OCI-M2 (cell line): Measurements from ENCODE around the gene PRDM7.
"Not testable (repeated sequence)": the region's sequence is repeated elsewhere in the genome, so short reads cannot be mapped to it uniquely, and the experiment has no call there.

ENCODE experiments used
- DNase-seq: peaks from one replicate; lab custom pipeline; 2025; ENCODE audit not compliant: unreplicated experiment; lab: John Stamatoyannopoulos, UW

The PRDM7 gene

DNA sequence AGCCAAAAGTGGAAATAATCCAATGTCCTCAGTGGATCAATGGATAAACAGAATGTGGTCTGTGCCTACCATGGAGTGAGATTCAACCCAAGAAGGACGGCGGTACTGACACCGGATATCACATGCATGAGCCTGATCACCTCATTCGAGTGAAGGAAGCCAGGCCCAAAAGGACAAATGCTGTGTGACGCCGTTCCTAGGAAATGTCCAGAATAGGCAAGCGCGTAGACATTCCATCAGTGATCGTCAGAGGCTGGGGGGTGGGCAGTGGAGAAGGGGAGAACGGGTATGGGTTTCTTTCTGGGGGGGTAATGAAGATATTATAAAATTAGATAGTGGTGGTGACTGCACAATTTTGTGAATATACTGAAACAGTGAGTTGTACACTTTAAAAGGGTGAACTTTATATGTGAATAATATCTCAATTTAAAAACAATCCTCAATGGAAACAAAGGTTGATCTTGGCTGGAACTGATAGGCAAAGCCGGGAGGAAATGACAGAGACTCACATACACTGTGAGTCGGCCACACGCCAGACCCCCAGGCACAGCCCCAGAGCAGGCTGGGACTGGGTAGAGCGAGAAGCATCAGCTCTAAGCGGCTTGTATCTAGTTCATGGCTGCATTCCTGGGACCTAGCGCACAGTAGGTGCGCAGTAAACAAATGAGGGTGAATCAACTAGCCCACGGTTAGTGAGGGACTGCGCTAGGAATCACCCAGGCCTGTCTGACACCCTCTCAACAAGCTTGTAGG lies 61.4 kb downstream of the PRDM7 start:
- no peak for DNase-seq

DNA sequence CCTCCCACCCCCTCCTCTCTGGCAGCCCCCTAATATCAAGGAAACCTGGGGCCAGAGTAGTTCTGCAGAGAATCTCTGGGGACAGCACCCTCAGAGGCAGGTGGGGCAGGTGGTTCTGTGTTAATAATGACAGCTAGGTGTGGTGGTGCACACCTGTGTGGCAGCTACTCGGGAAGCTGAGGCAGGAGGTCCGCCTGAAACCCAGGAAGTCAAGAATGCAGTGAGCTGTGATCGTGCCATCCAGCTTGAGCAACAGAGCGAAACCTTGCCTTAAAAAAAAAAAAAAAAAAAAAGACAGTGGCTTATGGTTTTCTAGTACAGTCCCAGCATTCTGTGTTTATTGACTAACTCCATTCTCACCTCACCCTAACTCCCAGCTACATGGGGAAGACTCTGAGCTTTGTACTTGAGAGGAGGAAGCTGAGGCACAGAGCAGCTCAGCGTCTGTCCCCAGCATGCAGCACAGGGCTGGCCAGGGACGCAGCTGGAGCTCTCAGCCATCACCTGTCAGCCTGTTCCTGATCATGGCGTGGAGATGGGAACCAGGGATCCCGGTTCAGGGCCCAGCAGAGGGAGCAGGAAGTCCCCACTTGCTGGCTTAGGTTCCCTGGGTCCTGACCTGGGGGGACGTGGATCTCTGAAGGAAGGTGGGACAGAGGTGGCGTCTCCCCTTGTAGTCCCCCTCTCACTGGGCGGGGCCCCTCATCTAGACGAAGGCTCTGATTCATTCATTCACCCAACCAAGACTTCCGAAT lies 64.0 kb downstream of the PRDM7 start:
- no peak for DNase-seq

DNA sequence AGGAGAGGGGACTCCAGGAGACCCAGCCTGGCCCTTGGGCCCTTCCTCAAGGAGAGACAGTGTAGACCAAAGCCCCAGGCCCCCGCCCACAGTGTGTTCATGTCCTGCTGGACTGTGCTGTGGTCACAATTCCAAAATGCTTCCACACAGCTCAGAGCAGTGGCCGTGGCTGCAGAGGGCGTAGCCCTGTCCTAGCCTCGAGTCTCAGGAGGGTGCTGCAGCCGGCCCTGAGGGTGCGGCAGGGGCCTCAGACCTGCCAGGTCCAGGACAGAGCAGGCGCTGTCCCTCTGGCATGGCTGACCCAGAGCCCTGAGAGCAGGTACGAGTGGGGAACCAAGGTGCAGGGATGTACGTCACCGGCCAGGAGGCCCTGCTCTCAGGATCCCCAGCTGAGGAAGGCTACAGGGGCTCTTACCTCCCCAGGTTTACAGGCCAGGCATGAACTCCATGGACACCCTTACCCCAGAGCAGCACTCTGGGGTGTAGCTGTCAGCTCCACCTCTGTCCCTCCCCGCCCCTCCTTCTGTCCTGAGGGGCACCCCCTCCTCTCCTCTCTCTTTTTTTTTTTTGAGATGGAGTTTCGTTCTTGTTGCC lies 65.1 kb downstream of the PRDM7 start:
- DNase-seq: no peak

DNA sequence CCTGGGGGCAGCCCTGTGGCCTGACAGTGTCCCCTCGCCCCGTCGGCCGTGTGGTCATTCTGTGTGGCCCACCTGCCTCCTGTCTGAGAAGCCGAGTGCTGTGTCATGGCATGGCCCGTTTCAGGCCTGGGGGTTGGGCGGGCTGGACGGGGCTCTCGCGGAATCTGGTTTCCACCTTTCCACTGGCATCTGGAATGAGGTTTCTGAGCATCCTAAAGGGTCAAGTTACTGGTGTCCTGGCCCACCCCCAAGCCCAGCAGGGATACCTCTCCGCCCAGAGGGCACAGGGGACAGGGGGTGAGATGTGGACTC lies 65.7 kb downstream of the PRDM7 start:
- DNase-seq: no peak

DNA sequence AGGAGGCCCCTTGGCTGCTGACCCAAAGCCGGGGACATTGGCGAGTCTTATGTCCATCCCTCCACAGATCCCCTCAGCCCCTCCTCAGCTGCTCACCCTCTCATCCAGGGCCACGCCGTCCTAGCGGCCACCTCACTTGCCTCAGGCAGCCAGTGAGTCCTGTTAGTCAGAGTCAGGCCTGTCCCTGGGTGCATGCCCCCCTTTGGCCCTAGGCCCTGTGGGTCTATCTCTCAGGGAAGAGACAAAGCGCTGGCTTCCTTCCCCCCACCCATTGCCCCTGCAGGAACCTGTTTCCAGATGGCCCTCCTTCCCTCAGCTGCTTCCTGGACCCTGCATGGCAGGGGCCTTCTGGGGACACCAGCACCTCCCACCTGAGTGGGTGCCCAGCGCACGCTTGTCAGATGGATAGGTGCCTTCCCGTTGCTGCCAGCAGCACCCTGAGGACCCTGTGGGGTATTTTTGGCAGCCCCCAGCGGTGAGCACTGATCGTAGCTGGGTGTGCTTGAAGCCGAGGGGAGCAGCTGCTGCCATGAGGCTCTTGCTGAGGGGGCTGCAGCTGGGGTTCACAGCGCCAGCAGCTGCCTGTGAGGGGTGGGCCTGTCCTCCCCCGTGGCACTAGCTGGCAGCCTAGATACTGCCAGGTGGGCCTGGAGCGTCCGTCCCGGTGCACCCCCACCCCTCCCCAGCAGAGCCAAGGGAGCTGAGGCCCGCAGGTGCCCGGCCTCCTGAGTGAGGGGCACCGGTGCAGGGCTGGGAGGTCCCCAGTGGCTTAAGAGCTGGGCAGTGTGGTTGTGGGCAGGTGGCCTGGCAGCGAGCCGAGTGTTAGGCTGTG lies 66.2 kb downstream of the PRDM7 start:
- no peak for DNase-seq

DNA sequence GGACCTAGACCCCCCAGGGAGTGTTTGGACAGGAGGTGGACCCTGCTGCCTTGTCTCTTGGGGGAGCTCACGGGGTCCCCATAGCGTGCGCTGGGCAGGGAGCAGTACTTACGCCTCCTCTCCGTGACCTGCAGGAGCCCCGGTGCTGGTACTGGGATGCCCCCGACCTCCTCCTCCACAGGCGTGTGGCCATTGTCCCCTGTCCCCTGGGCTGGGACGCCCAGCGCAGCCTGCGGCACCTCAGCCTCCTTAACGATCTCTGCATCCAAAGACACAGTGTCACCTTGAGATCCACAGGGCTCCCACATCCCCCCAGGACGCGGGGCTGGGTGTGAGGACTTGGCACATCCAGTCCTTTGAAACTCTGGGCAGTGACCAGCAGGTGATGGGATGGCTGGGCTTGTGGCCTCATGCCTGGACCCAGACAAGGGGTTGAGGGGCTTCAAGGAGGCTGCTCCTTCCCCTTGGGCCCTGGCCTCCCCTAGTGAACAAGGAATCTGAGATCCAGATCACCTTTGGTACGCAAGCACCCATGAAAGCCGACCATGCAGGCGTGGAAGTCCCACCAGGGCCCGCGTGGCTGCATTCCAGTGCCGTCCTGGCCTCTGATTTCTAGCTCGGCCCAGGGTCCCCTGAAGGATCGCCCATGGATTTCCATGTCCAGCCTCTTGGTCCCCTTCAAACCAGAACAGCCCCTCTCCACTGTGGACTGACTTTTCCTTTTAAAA lies 67.8 kb downstream of the PRDM7 start:
- no peak for DNase-seq

DNA sequence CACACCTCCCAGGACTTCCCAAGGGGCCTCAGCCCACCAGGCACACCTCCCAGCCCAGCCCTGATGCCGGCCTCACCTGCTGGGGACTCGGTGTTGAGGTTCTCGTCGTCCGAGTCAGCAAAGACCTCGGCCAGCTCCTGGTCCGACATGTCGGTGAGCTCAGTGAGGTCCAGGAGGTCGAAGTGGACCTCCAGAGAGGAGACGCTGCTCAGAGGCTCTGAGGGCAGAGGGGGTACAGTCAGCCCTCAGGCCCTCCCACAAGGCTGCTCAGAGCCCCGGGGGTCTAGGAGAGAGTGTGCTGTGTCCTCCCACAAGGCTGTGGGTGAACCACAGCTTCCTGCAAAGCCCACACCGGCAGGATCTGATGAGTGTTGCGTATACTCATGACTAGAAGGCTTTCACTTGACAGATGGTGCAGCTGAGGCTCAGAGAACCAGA lies 68.4 kb downstream of the PRDM7 start:
- no peak for DNase-seq

DNA sequence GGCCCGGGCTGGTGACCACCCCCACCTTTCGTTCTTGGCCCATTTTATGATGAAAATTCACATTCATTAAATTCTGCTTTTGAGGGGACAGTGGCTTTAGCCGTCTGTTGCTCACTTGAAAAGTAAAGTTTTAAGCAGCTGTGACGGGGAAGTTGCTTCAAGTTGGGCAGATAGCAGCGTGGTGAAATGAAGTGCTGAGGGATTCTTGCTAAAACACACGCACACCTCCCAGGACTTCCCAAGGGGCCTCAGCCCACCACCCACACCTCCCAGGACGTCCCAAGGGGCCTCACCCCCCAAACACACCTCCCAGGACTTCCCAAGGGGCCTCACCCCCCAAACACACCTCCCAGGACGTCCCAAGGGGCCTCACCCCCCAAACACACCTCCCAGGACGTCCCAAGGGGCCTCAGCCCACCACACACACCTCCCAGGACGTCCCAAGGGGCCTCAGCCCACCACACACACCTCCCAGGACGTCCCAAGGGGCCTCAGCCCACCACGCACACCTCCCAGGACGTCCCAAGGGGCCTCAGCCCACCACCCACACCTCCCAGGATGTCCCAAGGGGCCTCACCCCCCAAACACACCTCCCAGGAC lies 69.4 kb downstream of the PRDM7 start:
- DNase-seq: not testable (repeated sequence)

DNA sequence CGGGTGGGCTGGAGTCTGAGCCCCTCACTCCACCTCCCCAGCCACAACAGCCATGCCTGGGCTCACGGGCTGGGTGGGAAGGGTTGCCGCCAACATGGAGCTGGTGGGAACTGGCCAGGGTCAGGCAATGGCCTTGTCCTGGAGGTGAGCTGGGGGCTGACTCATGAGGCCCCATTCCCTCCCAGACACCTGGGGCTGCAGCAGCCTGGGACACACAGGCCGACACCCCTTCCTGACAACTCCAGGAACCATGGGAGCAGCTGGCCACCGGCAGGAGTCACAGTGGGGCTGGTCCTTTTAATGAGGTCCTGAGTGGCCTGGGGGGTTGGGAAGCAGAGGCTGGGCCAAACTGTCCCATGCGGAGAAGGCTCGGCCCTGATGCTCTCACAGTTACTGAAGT lies 70.1 kb downstream of the PRDM7 start:
- no peak for DNase-seq
